ENCODE measurements around the gene SYP.

The SYP gene

GRCh38 chrX:49187526-49187925, 12.5 kb downstream of the SYP start:
- in situ Hi-C loops (cut with HindIII; ENCODE audit: low pct_ligation_motif_present, low sequenced_read_pairs): no loop called here
- TF ChIP-seq CTCF (IDR thresholded peaks at IDR 0.05; ENCODE audit: low read depth, low read length, missing control alignments): no peak
- peaks cover 2% of the 10 kb centered on the region for H3K36me3 ChIP-seq (replicated peaks)
- H3K4me3 ChIP-seq (ENCODE audit: low read depth, low read length): no peak overlapping the region
- DNase-seq: no peak
- H3K27me3 ChIP-seq (replicated peaks): no peaks in the 10 kb centered on the region
- no peak overlapping the region for H3K27ac ChIP-seq

- no peak for DNase-seq
- TF ChIP-seq CTCF (IDR thresholded peaks at IDR 0.05; ENCODE audit: low read depth, low read length, missing control alignments): no peak
- peaks cover 2% of the 10 kb centered on the region for H3K36me3 ChIP-seq (replicated peaks)
- in situ Hi-C loops (cut with HindIII; ENCODE audit: low pct_ligation_motif_present, low sequenced_read_pairs): no loop called here
- H3K4me3 ChIP-seq (ENCODE audit: low read depth, low read length): no peak overlapping the region
- H3K27ac ChIP-seq: no peak overlapping the region
- H3K27me3 ChIP-seq (replicated peaks): no peaks in the 10 kb centered on the region
Observed at GRCh38 chrX:49187028-49187394, 13.0 kb downstream of the SYP start.

DNA sequence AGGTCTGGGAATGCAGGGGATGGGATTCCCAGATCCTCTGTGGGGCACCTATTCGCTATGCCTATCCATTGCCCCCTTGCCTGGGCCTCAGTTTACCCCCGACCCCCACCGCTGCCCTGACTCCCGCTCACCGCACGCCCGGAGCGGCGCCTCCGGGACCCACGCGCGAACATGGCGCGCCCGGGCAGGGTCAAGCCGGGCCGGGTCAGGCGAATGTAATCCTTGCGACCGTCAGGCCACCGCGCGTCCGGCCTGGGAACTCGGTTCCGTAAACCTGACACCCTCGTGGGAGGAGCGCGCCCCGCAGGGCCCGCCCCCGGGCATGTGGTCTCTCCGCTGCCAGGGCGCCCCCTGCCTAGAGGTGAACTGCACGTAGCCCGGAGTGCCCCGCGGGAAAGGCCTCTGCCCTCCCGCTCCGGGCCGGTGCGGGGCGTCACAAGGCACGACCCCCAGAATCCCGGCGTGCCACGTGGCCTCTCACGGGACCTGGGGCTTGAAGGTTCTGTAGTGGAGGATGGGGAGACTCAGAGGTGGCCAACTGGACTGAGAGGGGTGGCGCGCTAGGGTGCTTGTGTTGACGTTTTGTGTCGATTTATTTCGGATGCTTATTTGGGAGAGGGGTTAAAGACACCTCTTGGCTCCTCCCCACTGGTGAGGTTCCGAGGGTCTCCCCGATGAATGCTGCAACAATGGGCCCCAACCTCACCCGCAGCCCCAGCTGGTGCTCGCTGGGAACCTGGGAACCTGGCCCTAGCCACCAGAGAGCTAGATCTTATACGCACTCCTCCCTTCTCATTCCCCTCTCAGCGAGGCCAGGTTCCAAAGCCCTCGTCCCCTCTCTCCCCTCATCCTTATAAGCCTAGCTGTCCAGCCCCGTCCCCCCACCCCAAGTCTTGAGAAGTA, 13.6 kb downstream of the SYP start, which contains the start of gene PRICKLE3:
Gene PRICKLE3, minus strand, starts transcription at position 249 of the 903 bp plus-strand sequence. Its CDS starts 76 bp downstream, at position 173.
- Histone ChIP-seq H3K27ac (no peak within 1 kb of the TSS), H3K36me3 (replicated peaks) (peaks cover 2% of the 10 kb centered on the region), H3K4me3 (ENCODE audit: low read depth, low read length) (peak within 1 kb of the TSS; percentile 65), H3K27me3 (replicated peaks) (no peaks in the 10 kb centered on the region)
- DNase-seq: peak; percentile 22
- in situ Hi-C loops (cut with HindIII; ENCODE audit: low pct_ligation_motif_present, low sequenced_read_pairs): no loop called here
- peak; percentile 27 for TF ChIP-seq CTCF (IDR thresholded peaks at IDR 0.05; ENCODE audit: low read depth, low read length, missing control alignments)

DNA sequence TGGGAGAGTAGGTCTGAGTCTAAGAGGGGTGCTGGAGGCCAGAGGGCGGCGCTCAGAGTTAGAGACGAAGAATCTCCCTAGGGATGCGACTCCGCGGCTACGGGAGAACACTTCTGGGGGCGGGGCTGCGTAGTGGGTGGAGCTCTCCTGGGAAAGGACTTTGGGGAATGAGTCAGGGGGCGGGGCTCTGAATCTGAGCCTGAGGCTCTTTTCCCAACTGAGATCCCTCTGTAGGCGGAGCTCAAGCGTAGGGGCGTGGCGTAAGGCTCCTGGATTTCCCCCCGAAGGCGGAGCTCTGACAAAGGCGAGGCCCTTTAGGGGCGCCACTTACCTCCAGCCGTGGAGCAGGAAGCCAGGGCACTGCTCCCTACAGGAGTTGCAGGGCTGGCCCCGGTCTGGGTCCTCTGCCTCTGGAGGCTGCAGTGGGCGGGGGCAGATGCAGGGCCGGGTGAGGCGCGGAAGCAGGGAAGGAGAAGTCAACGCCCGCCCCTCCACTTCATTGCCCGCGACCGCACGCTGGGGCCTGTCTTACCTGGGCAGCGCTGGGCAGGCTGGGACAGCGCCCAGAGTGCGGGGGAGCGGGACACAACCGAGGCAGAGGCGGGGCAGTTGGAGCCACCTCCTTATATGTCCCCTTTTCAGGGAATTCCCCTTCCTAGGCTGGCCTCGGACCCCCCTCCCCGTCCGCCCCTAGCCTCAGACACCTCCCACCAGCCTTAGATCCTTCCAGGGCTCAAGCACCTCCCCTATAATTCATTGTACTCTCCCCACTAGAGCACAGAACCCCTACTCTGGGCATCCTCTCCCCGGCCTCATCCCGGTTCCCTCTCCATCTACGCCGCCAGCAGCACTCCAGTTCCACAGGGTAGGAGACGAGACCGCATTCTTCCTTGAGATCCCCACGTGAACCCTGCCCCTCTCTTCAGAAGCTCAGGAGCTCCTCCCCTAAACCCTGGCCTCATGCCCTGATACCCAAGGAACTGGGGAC, 15.4 kb downstream of the SYP start:
- TF ChIP-seq CTCF (IDR thresholded peaks at IDR 0.05; ENCODE audit: low read depth, low read length, missing control alignments): no peak
- Histone ChIP-seq H3K27ac (no peak overlapping the region), H3K27me3 (replicated peaks) (no peaks in the 10 kb centered on the region), H3K36me3 (replicated peaks) (peaks cover 2% of the 10 kb centered on the region), H3K4me3 (ENCODE audit: low read depth, low read length) (peak overlapping the region; percentile 48)
- DNase-seq: peak; percentile 83
- in situ Hi-C loops (cut with HindIII; ENCODE audit: low pct_ligation_motif_present, low sequenced_read_pairs): no loop called here

- Histone ChIP-seq H3K4me3 (ENCODE audit: low read depth, low read length) (peak overlapping the region; percentile 27), H3K27me3 (replicated peaks) (no peaks in the 10 kb centered on the region), H3K36me3 (replicated peaks) (peaks cover 2% of the 10 kb centered on the region), H3K27ac (no peak overlapping the region)
- in situ Hi-C loops (cut with HindIII; ENCODE audit: low pct_ligation_motif_present, low sequenced_read_pairs): no loop called here
- no peak for DNase-seq
- no peak for TF ChIP-seq CTCF (IDR thresholded peaks at IDR 0.05; ENCODE audit: low read depth, low read length, missing control alignments)
Observed at GRCh38 chrX:49183701-49184281, 16.2 kb downstream of the SYP start.

Measured in brain microvascular endothelial cell (primary cell).